Skeletal muscle cell (primary cell): ENCODE results near the gene KXD1.
A peak's percentile ranks its signal among the peaks of the same experiment; 100 is the strongest.
"Not testable (repeated sequence)": the region's sequence is repeated elsewhere in the genome, so short reads cannot be mapped to it uniquely, and the experiment has no call there.

Experiments
- DNase-seq: peaks from one replicate; pipeline ENCODE4 v3.0.0-alpha.2; 2010; ENCODE audit warnings: low read depth
- H3K4me3 ChIP-seq: 2 replicates; pipeline ENCODE4 v1.5.1; 2011; ENCODE audit warnings: low read depth, mild to moderate bottlenecking, control low read depth, low read length, moderate library complexity

KXD1 gene

DNA sequence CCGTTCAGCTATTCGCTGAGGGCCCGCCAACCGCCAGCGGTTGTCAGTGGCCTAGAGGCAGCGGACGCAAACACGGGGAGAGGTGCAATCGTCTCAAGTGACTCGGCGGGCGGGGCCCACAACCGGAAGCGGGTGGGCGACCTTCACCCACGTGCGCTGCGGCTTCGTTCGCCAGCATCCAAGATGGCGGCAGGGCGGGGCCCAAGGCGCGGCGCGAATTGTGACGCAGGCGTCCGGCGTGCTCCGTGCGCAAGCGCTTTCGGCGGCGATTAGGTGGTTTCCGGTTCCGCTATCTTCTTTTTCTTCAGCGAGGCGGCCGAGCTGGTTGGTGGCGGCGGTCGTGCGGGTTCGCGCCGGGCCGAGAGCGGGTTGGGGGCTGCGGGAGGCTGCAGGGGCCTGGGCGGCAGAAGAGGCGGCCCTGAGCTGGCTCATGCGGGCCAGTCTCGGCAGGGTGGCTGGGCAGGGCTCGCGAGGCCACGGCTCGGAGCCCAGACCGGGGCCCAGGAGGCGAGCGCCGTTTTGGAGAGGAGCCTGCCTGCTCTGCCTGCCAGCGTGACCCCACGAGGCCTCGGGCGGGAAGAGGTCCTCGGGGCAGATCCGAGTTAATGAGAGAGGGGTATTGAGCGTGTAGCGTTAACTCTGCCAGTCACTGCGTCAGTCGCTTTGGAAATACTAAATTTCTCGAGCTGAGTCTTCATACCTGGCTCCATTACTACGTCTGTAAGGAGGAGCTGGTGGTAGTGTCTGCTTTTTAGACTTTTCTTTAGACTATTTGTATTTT is 14.1 kb downstream of the KXD1 start, which contains the start of gene UBA52:
TSS of gene UBA52 (plus strand) at position 294 of the 781 bp plus-strand sequence. CDS start 1,444 bp downstream, outside the sequence.
- DNase-seq = peak; percentile 90
- H3K4me3 ChIP-seq = peak within 1 kb of the TSS; percentile 64

DNA sequence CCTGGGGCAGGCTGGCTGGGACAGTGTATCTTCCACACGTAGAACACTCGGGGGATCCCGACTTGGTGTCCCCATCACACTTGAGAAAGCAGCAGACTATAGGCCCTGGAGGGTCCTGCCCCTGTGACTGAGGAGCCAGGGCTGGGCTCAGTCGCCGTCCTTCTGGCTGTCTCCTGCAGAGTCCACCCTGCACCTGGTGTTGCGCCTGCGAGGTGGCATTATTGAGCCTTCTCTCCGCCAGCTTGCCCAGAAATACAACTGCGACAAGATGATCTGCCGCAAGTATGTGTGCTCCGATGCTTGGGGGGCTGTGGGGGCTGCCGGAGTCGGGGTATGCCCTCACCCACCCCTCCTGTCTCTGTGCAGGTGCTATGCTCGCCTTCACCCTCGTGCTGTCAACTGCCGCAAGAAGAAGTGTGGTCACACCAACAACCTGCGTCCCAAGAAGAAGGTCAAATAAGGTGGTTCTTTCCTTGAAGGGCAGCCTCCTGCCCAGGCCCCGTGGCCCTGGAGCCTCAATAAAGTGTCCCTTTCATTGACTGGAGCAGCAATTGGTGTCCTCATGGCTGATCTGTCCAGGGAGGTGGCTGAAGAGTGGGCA is 17.1 kb downstream of the KXD1 start:
- DNase-seq = no peak
- H3K4me3 ChIP-seq = no peak overlapping the region

- H3K4me3 ChIP-seq = no peak overlapping the region
- no peak for DNase-seq
Observed at GRCh38 chr19:18576383-18576782, 18.7 kb downstream of the KXD1 start.

GRCh38 chr19:18577365-18577914 is 19.8 kb downstream of the KXD1 start:
- no peak overlapping the region for H3K4me3 ChIP-seq

GRCh38 chr19:18580311-18580710 is 22.6 kb downstream of the KXD1 start:
- H3K4me3 ChIP-seq = no peak overlapping the region
- DNase-seq = no peak

More at GRCh38 chr19:18577365-18577914, 19.8 kb downstream of the KXD1 start:
- no peak for DNase-seq

DNA sequence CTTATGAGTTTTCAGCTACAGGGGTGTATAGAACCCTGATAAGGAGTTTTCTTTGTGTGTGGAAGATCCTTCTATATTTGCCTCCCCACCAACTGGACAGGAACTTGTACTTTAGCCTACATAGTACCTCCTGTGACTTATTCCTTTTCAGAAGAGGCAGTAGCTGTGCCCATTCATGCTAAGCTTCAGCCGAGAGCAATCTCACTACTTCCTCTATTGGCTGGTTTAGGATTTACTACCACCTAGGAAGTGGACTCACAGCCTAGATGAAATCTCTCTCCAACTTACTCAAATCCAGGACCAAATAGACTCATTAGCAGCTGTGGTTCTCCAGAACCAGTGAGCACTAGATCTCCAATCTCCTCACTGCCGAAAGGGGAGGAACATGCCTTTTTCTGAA is 28.6 kb downstream of the KXD1 start:
- no peak for DNase-seq
- H3K4me3 ChIP-seq = no peak overlapping the region

GRCh38 chr19:18587561-18587960 is 29.9 kb downstream of the KXD1 start:
- no peak overlapping the region for H3K4me3 ChIP-seq
- DNase-seq = no peak

- no peak for DNase-seq
- H3K4me3 ChIP-seq = peak overlapping the region; percentile 84
Observed at GRCh38 chr19:18587962-18588610, 30.4 kb downstream of the KXD1 start.

DNA sequence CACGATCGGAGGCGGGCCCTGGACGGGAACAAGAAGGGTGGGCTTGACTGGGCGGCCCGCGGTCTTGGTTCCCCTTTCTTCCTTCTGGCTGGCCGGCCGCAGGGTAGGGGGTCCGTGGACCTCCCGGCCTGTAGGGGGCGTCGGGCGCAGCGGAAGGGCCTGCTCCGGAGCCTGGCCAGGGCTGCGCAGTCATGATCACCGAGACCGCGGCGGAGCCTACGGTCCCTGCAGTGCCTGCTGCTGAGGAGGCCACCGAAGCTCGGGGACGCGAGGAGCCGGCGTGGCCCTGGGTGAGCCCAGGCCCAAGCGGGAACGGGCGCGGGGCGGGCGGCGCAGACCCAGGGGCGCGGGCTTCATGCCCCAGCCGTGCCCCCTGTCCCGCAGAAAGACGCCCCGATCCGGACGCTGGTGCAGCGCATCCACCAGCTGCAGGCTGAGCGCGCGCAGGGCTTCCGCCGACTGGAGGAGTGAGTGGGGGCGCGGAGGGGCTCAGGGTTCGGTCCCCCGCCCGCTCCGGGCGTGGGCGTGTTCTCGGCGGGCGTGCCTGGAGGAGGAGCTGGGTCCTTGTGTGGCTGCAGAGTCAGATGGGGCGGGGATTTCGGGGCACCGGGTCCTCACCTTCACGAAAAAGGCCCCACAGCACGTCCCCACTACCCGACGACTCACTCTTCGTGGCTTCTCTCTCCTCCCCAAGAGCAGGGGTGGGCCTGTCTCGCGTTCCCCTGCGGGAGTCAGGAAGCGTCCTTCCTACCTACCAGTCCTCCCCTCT is 31.1 kb downstream of the KXD1 start, which contains the start of gene REX1BD:
TSS of gene REX1BD (plus strand) at position 188 of the 769 bp plus-strand sequence. CDS start at position 192, 4 bp downstream.
- DNase-seq = peak; percentile 31

DNA sequence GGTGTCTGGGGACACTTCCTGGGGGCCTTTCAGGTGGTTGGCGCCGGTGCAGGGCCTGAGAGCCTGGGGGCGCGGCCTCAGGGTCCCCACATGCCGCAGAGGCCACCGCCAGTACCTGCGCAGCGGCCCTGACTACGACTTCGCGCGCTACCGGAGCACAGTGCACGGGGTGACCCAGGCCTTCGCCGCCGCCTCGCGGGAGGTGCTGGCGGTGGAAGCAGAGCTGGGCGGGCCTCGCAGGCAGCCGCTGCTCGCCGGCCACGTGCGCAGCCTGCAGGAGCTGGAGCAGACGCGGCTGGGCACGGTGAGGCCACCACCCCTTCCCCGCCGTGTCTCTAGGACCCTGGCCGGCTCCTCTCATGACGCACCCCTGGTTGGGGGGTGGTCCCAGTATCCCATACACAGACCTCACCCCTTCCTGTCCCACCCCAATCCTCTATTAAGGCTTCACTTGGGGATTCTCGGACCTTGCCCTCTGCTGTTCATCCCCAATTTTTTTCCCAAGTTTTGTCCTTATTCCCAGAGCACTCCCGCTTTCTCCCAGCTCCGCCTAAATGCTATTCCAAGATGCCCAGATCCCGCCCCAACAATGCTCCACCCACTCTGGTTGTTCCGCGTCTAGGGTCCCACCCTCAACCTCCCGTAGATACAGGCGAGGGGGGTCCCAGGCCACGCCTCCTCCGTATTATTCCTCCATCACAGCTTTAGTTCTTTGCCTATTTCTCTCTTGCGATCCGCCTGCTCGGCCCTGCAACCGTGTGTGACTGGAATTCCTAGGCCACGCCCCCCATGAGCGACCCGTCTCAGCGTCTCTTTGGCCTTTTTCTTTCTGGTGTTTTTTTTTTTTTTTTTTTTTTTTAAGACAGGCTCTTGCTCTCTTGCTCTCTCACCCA is 32.0 kb downstream of the KXD1 start:
- H3K4me3 ChIP-seq = peak overlapping the region; percentile 84
- peak; percentile 33 for DNase-seq

More for the DNA sequence above, 31.1 kb downstream of the KXD1 start, which contains the start of gene REX1BD:
- H3K4me3 ChIP-seq = peak within 1 kb of the TSS; percentile 84

DNA sequence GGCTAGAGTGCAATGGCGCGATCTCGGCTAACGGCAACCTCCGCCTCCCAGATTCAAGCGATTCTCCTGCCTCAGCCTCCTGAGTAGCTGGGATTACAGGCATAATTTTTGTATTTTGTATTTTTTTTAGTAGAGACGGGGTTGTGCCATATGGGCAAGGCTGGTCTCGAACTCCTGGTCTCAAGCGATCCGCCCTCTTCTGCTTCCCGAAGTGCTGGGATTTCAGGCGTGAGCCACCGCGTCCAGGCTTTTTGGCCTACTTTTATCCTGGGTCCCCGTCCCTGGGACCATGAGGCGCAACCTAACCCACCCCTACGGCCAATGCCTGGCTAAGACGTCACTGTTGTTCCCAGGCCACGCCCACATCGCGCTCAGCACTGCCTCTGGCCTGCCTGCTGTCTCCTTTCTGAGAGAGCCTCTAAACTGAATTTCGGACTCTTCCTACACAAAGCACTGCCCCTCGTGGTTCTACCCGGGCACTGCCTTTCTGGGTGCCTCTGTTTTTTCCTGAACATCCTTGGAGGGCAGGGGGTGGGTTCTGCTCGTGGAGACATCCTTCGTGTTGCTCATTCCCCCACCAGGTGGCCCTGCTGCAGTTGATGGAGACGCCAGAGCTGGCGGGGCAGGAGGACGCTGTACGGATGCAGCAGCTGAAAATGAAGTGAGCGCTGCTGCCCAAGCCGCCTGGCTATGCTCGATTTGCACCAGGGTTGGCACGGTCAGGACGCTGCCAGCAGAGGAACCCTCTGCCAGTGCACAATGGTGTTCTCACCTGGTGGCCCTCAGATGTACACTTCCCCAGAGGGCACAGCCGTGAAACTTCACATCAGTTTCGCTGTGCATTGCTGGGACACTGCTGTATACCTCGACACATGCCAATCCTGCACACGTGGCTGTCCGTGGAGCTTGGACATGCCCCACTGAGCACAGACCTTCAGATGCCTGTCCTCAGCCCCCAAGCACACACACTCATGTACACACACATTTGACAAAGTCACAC is 32.9 kb downstream of the KXD1 start:
- H3K4me3 ChIP-seq = peak overlapping the region; percentile 84
- peak; percentile 77 for DNase-seq

DNA sequence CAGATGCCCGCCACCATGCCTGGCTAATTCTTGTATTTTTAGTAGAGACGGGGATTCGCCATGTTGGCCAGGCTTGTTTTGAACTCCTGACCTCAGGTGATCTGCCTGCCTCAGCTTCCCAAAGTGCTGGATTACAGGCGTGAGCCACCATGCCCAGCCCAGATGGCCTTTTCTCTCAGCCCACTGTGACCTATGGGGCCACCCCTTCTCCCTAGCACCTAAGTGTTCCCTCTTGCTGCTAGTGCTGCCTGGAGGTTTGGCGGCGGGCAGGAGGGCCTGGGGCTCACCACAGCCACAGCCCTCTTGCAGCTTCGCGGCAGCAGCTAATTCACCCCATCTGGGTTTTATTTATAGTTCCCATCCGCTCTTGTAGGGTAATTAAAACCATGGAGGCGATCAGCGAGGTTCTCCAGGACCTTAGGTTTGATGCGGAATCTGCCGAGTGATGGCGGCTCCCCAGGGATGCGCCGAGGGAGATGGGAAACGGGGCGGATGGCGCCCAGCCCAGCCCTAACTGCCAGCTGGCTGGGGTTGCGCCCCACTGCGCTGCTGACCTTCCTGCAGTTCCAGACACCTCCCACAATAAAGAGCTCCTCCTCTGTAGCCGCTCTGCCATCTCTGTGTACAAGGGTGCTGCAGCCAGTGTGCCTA is 34.2 kb downstream of the KXD1 start:
- no peak overlapping the region for H3K4me3 ChIP-seq
- no peak for DNase-seq

GRCh38 chr19:18592732-18593131 is 35.1 kb downstream of the KXD1 start:
- H3K4me3 ChIP-seq, DNase-seq: not testable (repeated sequence)

GRCh38 chr19:18593367-18594095 is 35.9 kb downstream of the KXD1 start:
- DNase-seq = no peak
- H3K4me3 ChIP-seq = no peak overlapping the region

DNA sequence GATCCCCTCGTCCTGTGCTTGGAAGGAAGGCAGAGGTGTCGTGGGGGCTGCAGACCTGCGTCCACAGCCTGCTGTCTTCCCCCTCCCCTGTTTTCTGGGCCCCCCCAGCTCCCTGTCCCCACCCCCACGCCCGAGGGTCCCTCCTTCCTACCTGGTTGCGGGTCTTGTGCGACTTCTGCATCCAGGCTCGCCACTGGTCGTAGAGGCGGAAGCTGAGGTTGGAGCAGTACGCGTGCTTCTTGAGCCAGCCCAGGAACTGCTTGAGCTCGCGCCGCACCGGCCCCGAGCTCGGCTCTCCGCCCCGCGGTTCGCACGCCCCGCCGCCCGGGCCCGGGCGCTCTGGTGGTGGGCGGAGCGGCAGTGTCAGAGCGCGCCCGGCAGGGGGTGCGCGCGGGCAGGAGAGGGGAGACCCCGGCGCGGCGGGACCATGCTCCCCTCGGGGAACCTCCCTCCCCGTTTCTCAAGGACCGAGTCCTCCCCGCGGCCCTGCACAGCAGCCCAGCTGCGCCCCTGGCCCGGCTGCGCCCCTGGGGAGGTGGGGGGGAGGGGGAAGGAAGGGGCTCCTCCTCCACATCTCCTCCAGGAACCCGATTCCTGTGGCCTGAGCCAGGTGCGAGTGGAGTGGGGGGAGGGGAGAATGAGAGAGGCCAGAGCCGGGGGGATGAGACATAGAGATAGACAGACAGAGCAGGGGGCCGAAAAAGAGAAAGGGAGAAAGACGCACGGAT is 36.6 kb downstream of the KXD1 start:
- DNase-seq = peak; percentile 31
- peak overlapping the region; percentile 46 for H3K4me3 ChIP-seq
